Vagina (tissue), 2 donors: ENCODE results near the gene KAT7. TPM values are rescaled to one million over a fixed set of nuclear protein-coding genes. Genes with fewer than 3 reads are reported as not detected.

Source experiments
- DNase-seq, 2 donors: peaks; one replicate each; pipeline ENCODE4 v3.0.0-alpha.2; 2017; ENCODE audit errors: extremely low spot score in 2 of 2
- H3K27ac ChIP-seq: fragments of 200-600 bp; sonication (generic); one replicate; pipeline ENCODE4 v1.5.1; 2019
- H3K27me3 ChIP-seq: fragments of 200-600 bp; sonication (generic); one replicate; pipeline ENCODE4 v1.5.1; 2019
- H3K36me3 ChIP-seq, 2 donors: fragments of 200-600 bp; sonication (generic); one replicate each; pipeline ENCODE4 v1.5.1; 2017 to 2019
- H3K4me1 ChIP-seq: fragments of 200-600 bp; sonication (generic); one replicate; pipeline ENCODE4 v1.5.1; 2019
- H3K4me3 ChIP-seq, 2 donors: fragments of 200-600 bp; sonication (generic); 1 replicate in 1 of 2; 2 replicates in 1 of 2; pipeline ENCODE4 v1.5.1; 2016 to 2019
- H3K9me3 ChIP-seq: fragments of 200-600 bp; sonication (generic); one replicate; pipeline ENCODE4 v1.5.1; 2019
- POLR2A ChIP-seq, 2 donors: fragments of 450-650 bp; IDR thresholded peaks; one replicate each; pipeline ENCODE4 v1.6.1; 2017; ENCODE audit warnings: antibody characterized with exemption in 2 of 2, mild to moderate bottlenecking in 2 of 2, moderate library complexity in 2 of 2
- POLR2AphosphoS5 ChIP-seq, 2 donors: sonication (generic); formaldehyde crosslinking; IDR thresholded peaks; one replicate each; pipeline ENCODE4 v1.9.0; 2017; ENCODE audit warnings: antibody characterized with exemption in 2 of 2, mild to moderate bottlenecking in 2 of 2, low read depth in 1 of 2; ENCODE audit not compliant: insufficient read depth in 1 of 2
- intact Hi-C: fragments of 100-400 bp; cut with DNase I; formaldehyde crosslinking; loops from one replicate; pipeline ENCODE4 v1.15.1; 2023
- total RNA-seq: library from RNA; depleted of rRNA; stranded (reverse); fragments of >200 nt; gene quantifications from one replicate; pipeline ENCODE4 v1.2.3, GENCODE V29; 2016
- TF ChIP-seq, protein P1 (sequence below), 3 experiments: fragments of 450-650 bp in 2 of 3; fragments of 200-600 bp in 1 of 3; sonication (generic) in 1 of 3; IDR thresholded peaks; one replicate each; pipeline ENCODE4 v1.5.1; 2017 to 2019; ENCODE audit warnings: antibody characterized with exemption in 3 of 3, mild to moderate bottlenecking in 2 of 3, moderate library complexity in 2 of 3

The KAT7 gene
- total RNA-seq, 1 donor from 2014 or later, result 36.1 TPM

DNA sequence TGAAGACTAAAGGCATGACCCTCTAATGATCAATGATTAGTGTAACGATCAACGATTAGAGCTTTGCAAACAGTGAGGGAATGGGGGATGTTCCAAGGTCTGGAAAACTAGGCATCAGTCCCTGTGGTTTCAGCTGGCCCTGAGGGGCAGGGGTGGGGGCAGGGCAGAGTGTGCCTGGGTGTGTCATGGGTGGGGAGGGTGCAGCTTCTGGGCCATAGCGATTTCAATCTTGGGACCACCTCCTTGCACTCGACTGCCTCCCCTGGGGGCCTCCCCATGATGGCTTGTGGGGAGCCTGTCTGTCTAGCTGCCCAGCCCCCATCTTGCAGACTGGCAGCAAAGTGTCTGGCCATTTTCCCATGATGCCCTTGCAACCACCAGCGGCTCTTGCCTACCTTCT, 51.0 kb downstream of the KAT7 start:
- no peaks in the 10 kb centered on the region for H3K9me3 ChIP-seq
- H3K27ac ChIP-seq, result no peak overlapping the region
- intact Hi-C loops, result no loop called here
- DNase-seq, result no peak
- H3K4me3 ChIP-seq, result no peak overlapping the region
- H3K27me3 ChIP-seq, result no peaks in the 10 kb centered on the region
- H3K36me3 ChIP-seq, result peaks cover 0 to 6% of the 10 kb centered on the region in 2 donors
- TF ChIP-seq POLR2AphosphoS5 (IDR thresholded peaks at IDR 0.05; ENCODE audit: insufficient read depth in 1 of 2, low read depth in 1 of 2), result no peak
- TF ChIP-seq, protein P1, sequence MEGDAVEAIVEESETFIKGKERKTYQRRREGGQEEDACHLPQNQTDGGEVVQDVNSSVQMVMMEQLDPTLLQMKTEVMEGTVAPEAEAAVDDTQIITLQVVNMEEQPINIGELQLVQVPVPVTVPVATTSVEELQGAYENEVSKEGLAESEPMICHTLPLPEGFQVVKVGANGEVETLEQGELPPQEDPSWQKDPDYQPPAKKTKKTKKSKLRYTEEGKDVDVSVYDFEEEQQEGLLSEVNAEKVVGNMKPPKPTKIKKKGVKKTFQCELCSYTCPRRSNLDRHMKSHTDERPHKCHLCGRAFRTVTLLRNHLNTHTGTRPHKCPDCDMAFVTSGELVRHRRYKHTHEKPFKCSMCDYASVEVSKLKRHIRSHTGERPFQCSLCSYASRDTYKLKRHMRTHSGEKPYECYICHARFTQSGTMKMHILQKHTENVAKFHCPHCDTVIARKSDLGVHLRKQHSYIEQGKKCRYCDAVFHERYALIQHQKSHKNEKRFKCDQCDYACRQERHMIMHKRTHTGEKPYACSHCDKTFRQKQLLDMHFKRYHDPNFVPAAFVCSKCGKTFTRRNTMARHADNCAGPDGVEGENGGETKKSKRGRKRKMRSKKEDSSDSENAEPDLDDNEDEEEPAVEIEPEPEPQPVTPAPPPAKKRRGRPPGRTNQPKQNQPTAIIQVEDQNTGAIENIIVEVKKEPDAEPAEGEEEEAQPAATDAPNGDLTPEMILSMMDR (IDR thresholded peaks at IDR 0.05), result no peak
- no peak for TF ChIP-seq POLR2A (IDR thresholded peaks at IDR 0.05)
- H3K4me1 ChIP-seq, result peaks cover 6% of the 10 kb centered on the region

DNA sequence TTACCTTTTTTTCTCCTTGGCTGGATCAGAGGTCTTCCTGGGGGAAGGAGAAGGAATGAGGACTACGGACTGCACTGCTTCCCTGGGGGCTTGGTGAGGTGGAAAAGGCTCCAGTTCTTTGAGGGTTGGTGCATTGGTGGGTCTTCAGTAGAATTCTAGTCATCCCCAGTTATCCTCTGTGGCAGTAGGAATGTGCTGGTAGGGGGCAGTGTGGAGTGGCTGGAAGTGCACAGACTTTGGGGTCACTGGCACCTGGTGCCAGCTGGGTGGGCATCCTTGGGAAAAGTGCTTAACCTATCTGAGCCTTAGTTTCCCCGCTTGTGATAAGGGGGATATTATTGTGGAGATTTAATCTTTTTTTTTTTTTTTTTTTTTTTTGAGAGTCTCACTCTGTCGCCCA, 53.1 kb downstream of the KAT7 start:
- peaks cover 0 to 4% of the 10 kb centered on the region in 2 donors for H3K36me3 ChIP-seq
- H3K4me3 ChIP-seq, result no peak overlapping the region
- no peaks in the 10 kb centered on the region for H3K9me3 ChIP-seq
- H3K27ac ChIP-seq, result no peak overlapping the region
- intact Hi-C loops, result no loop called here
- DNase-seq, result no peak
- H3K4me1 ChIP-seq, result no peaks in the 10 kb centered on the region
- H3K27me3 ChIP-seq, result no peaks in the 10 kb centered on the region
- no peak for TF ChIP-seq POLR2AphosphoS5 (IDR thresholded peaks at IDR 0.05; ENCODE audit: insufficient read depth in 1 of 2, low read depth in 1 of 2)
- no peak for TF ChIP-seq POLR2A (IDR thresholded peaks at IDR 0.05)
- TF ChIP-seq, protein P1 (IDR thresholded peaks at IDR 0.05), result no peak

DNA sequence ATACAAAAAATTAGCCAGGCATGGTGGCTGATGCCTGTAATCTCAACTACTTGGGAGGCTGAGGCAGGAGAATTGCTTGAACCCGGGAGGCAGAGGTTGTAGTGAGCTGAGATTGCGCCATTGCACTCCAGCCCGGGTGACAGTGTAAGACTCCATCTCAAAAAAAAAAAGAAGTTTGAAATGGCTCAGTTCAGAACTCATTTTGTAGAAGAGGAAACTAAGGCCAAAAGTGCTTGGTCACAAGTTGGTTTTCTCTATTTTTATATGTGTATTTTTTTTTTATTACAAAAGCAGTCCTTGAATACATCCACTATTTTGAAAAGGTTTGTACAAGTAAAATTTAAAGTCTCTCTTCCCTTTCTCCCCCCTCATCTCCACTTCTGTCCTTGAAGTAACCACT, 53.9 kb downstream of the KAT7 start:
- Histone ChIP-seq H3K4me3 (no peak overlapping the region), H3K27me3 (no peaks in the 10 kb centered on the region), H3K27ac (no peak overlapping the region), H3K36me3 (peaks cover 0 to 5% of the 10 kb centered on the region in 2 donors), H3K9me3 (no peaks in the 10 kb centered on the region), H3K4me1 (no peaks in the 10 kb centered on the region)
- TF ChIP-seq POLR2A (IDR thresholded peaks at IDR 0.05) (no peak), POLR2AphosphoS5 (IDR thresholded peaks at IDR 0.05; ENCODE audit: insufficient read depth in 1 of 2, low read depth in 1 of 2) (no peak)
- TF ChIP-seq, protein P1 (IDR thresholded peaks at IDR 0.05), result no peak
- no peak for DNase-seq
- intact Hi-C loops, result no loop called here

DNA sequence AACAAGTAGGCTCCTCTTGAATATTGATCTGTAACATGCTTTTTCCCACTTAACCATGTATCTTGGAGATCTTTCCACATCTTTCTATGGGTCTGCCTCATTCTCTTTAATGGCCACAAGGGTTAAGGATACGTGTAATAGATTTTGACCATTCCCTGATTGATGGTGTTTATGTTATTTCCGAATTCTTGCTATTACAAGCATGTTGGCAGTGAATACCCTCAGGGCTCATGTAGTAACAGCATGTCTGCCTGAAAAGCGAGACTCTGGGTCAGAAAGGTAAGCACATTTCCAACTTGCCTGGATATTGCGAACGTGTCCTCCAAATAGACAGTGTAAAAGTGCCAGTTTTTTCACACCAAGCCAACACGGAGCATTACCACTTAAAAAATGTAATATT, 54.4 kb downstream of the KAT7 start:
- H3K9me3 ChIP-seq, result no peaks in the 10 kb centered on the region
- H3K4me3 ChIP-seq, result no peak overlapping the region
- H3K36me3 ChIP-seq, result peaks cover 0 to 5% of the 10 kb centered on the region in 2 donors
- intact Hi-C loops, result no loop called here
- no peak overlapping the region for H3K27ac ChIP-seq
- DNase-seq, result no peak
- H3K27me3 ChIP-seq, result no peaks in the 10 kb centered on the region
- TF ChIP-seq POLR2AphosphoS5 (IDR thresholded peaks at IDR 0.05; ENCODE audit: insufficient read depth in 1 of 2, low read depth in 1 of 2), result no peak
- no peak for TF ChIP-seq POLR2A (IDR thresholded peaks at IDR 0.05)
- TF ChIP-seq, protein P1 (IDR thresholded peaks at IDR 0.05), result no peak
- H3K4me1 ChIP-seq, result no peaks in the 10 kb centered on the region

DNA sequence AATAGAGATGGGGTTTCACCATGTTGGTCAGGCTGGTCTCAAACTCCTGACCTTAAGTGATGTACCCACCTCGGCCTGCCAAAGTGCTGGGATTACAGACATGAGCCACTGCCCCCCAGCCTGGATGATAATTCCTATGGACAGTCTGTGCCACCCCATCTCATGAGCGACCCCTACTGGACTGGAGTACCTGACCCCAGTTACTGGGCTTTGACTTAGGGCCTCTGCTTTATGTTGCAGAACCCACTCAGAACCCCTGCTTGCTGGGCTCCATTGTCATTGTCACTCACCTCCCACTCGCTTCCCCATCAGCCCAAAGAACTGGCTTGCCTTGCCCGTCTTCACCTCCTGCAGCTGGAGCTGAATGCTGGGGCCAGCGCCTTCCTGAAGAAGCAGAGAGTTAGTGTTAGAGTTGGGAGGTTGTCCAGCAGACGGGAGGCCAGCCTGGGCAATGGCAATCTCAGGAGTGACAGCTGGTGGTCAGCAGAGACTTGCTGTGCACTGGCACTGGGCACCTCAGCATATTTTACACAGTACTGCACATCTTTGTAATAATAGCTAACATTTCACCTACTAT, 55.4 kb downstream of the KAT7 start:
- no peak for DNase-seq
- intact Hi-C loops, result no loop called here
- TF ChIP-seq, protein P1 (IDR thresholded peaks at IDR 0.05), result no peak
- TF ChIP-seq POLR2AphosphoS5 (IDR thresholded peaks at IDR 0.05; ENCODE audit: insufficient read depth in 1 of 2, low read depth in 1 of 2) (no peak), POLR2A (IDR thresholded peaks at IDR 0.05) (no peak)
- Histone ChIP-seq H3K4me1 (no peaks in the 10 kb centered on the region), H3K9me3 (no peaks in the 10 kb centered on the region), H3K27ac (no peak overlapping the region), H3K36me3 (peaks cover 0 to 5% of the 10 kb centered on the region in 2 donors), H3K4me3 (no peak overlapping the region), H3K27me3 (no peaks in the 10 kb centered on the region)
